ENCODE measurements around the gene AIG1.

AIG1 gene

GRCh38 chr6:143321491-143322086, 260.9 kb downstream of the AIG1 start:
- no peaks in the 10 kb centered on the region for H3K9me3 ChIP-seq (ENCODE audit: control insufficient read depth in 2 of 2, low read length in 2 of 2)
- H3K4me1 ChIP-seq (ENCODE audit: control insufficient read depth, insufficient read depth, low read length), result no peaks in the 10 kb centered on the region
- no peaks in the 10 kb centered on the region for H3K27me3 ChIP-seq (ENCODE audit: control insufficient read depth in 1 of 2, insufficient read depth in 2 of 2, low read length in 2 of 2)
- no peak overlapping the region for H3K9ac ChIP-seq (ENCODE audit: low read length in 2 of 2)
- H3K4me3 ChIP-seq (ENCODE audit: low read length in 2 of 2), result no peak overlapping the region
- no peaks in the 10 kb centered on the region for H3K36me3 ChIP-seq (ENCODE audit: control insufficient read depth in 2 of 2, insufficient read depth in 2 of 2, low read length in 2 of 2)
- H3K27ac ChIP-seq (ENCODE audit: low read length), result no peak overlapping the region

- Histone ChIP-seq H3K9me3 (ENCODE audit: control insufficient read depth in 2 of 2, low read length in 2 of 2) (no peaks in the 10 kb centered on the region), H3K4me3 (ENCODE audit: low read length in 2 of 2) (no peak overlapping the region), H3K27ac (ENCODE audit: low read length) (no peak overlapping the region), H3K36me3 (ENCODE audit: control insufficient read depth in 2 of 2, insufficient read depth in 2 of 2, low read length in 2 of 2) (no peaks in the 10 kb centered on the region), H3K27me3 (ENCODE audit: control insufficient read depth in 1 of 2, insufficient read depth in 2 of 2, low read length in 2 of 2) (no peaks in the 10 kb centered on the region), H3K9ac (ENCODE audit: low read length in 2 of 2) (no peak overlapping the region), H3K4me1 (ENCODE audit: control insufficient read depth, insufficient read depth, low read length) (no peaks in the 10 kb centered on the region)
Observed at GRCh38 chr6:143322386-143322785, 261.7 kb downstream of the AIG1 start.

GRCh38 chr6:143323729-143324470, 263.2 kb downstream of the AIG1 start:
- Histone ChIP-seq H3K27ac (ENCODE audit: low read length) (no peak overlapping the region), H3K36me3 (ENCODE audit: control insufficient read depth in 2 of 2, insufficient read depth in 2 of 2, low read length in 2 of 2) (no peaks in the 10 kb centered on the region), H3K4me3 (ENCODE audit: low read length in 2 of 2) (no peak overlapping the region), H3K27me3 (ENCODE audit: control insufficient read depth in 1 of 2, insufficient read depth in 2 of 2, low read length in 2 of 2) (no peaks in the 10 kb centered on the region), H3K4me1 (ENCODE audit: control insufficient read depth, insufficient read depth, low read length) (no peaks in the 10 kb centered on the region), H3K9ac (ENCODE audit: low read length in 2 of 2) (no peak overlapping the region), H3K9me3 (ENCODE audit: control insufficient read depth in 2 of 2, low read length in 2 of 2) (no peaks in the 10 kb centered on the region)

GRCh38 chr6:143325379-143326140, 264.9 kb downstream of the AIG1 start:
- Histone ChIP-seq H3K4me3 (ENCODE audit: low read length in 2 of 2) (no peak overlapping the region), H3K4me1 (ENCODE audit: control insufficient read depth, insufficient read depth, low read length) (no peaks in the 10 kb centered on the region), H3K36me3 (ENCODE audit: control insufficient read depth in 2 of 2, insufficient read depth in 2 of 2, low read length in 2 of 2) (no peaks in the 10 kb centered on the region), H3K27ac (ENCODE audit: low read length) (no peak overlapping the region), H3K27me3 (ENCODE audit: control insufficient read depth in 1 of 2, insufficient read depth in 2 of 2, low read length in 2 of 2) (no peaks in the 10 kb centered on the region), H3K9ac (ENCODE audit: low read length in 2 of 2) (no peak overlapping the region), H3K9me3 (ENCODE audit: control insufficient read depth in 2 of 2, low read length in 2 of 2) (no peaks in the 10 kb centered on the region)

DNA sequence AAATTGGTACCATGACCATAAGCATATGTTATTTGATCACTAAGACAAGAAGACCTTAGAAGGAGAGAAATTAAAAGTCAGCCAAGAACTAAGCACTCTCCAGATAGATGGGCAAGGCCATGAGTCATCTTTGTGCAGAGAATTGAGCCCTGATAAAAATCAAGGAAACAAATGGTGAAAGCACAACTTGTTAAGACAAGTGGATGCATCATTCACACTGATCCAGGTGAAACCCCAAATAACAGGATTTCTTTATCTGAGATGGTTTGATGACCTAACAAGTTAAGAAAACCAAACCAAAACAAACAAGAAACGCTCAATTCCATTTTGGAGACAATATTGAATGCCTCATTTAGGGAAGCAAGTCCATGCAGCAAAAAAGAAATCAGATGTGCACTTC, 268.2 kb downstream of the AIG1 start:
- Histone ChIP-seq H3K36me3 (ENCODE audit: control insufficient read depth in 2 of 2, insufficient read depth in 2 of 2, low read length in 2 of 2) (peaks cover 2% of the 10 kb centered on the region in 2 donors), H3K4me3 (ENCODE audit: low read length in 2 of 2) (no peak overlapping the region), H3K9ac (ENCODE audit: low read length in 2 of 2) (no peak overlapping the region), H3K27me3 (ENCODE audit: control insufficient read depth in 1 of 2, insufficient read depth in 2 of 2, low read length in 2 of 2) (no peaks in the 10 kb centered on the region), H3K9me3 (ENCODE audit: control insufficient read depth in 2 of 2, low read length in 2 of 2) (no peaks in the 10 kb centered on the region), H3K4me1 (ENCODE audit: control insufficient read depth, insufficient read depth, low read length) (no peaks in the 10 kb centered on the region), H3K27ac (ENCODE audit: low read length) (no peak overlapping the region)

DNA sequence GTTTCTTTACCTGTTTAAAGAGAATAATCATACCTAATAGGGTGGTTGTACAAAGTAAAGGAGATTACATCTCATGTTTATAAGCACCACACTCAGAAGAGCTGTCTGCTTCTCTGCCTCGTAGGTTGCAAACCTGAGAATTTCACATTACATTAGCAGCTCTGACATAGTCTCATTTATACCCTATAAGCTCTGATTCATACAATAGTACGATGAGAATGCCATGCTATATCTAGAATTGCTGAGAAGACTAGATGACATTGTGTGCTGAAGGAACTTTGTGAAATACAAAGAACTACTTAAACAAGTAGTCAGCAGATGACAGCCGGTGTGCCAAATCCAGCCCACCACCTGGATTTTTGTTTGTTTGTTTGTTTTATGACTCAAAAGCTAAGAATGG, 268.6 kb downstream of the AIG1 start:
- no peaks in the 10 kb centered on the region for H3K27me3 ChIP-seq (ENCODE audit: control insufficient read depth in 1 of 2, insufficient read depth in 2 of 2, low read length in 2 of 2)
- H3K36me3 ChIP-seq (ENCODE audit: control insufficient read depth in 2 of 2, insufficient read depth in 2 of 2, low read length in 2 of 2), result peaks cover 5 to 6% of the 10 kb centered on the region in 2 donors
- no peak overlapping the region for H3K9ac ChIP-seq (ENCODE audit: low read length in 2 of 2)
- H3K4me1 ChIP-seq (ENCODE audit: control insufficient read depth, insufficient read depth, low read length), result no peaks in the 10 kb centered on the region
- H3K27ac ChIP-seq (ENCODE audit: low read length), result no peak overlapping the region
- no peaks in the 10 kb centered on the region for H3K9me3 ChIP-seq (ENCODE audit: control insufficient read depth in 2 of 2, low read length in 2 of 2)
- H3K4me3 ChIP-seq (ENCODE audit: low read length in 2 of 2), result no peak overlapping the region

GRCh38 chr6:143331362-143331761, 270.7 kb downstream of the AIG1 start:
- H3K4me1 ChIP-seq (ENCODE audit: control insufficient read depth, insufficient read depth, low read length), result no peaks in the 10 kb centered on the region
- no peak overlapping the region for H3K4me3 ChIP-seq (ENCODE audit: low read length in 2 of 2)
- H3K9ac ChIP-seq (ENCODE audit: low read length in 2 of 2), result no peak overlapping the region
- no peak overlapping the region for H3K27ac ChIP-seq (ENCODE audit: low read length)
- peaks cover 5 to 6% of the 10 kb centered on the region in 2 donors for H3K36me3 ChIP-seq (ENCODE audit: control insufficient read depth in 2 of 2, insufficient read depth in 2 of 2, low read length in 2 of 2)
- H3K9me3 ChIP-seq (ENCODE audit: control insufficient read depth in 2 of 2, low read length in 2 of 2), result no peaks in the 10 kb centered on the region
- no peaks in the 10 kb centered on the region for H3K27me3 ChIP-seq (ENCODE audit: control insufficient read depth in 1 of 2, insufficient read depth in 2 of 2, low read length in 2 of 2)

- H3K27ac ChIP-seq (ENCODE audit: low read length), result no peak overlapping the region
- H3K9me3 ChIP-seq (ENCODE audit: control insufficient read depth in 2 of 2, low read length in 2 of 2), result no peaks in the 10 kb centered on the region
- no peaks in the 10 kb centered on the region for H3K4me1 ChIP-seq (ENCODE audit: control insufficient read depth, insufficient read depth, low read length)
- H3K27me3 ChIP-seq (ENCODE audit: control insufficient read depth in 1 of 2, insufficient read depth in 2 of 2, low read length in 2 of 2), result no peaks in the 10 kb centered on the region
- H3K9ac ChIP-seq (ENCODE audit: low read length in 2 of 2), result no peak overlapping the region
- H3K4me3 ChIP-seq (ENCODE audit: low read length in 2 of 2), result no peak overlapping the region
- peaks cover 5 to 6% of the 10 kb centered on the region in 2 donors for H3K36me3 ChIP-seq (ENCODE audit: control insufficient read depth in 2 of 2, insufficient read depth in 2 of 2, low read length in 2 of 2)
Observed at GRCh38 chr6:143332153-143332845, 271.6 kb downstream of the AIG1 start.

DNA sequence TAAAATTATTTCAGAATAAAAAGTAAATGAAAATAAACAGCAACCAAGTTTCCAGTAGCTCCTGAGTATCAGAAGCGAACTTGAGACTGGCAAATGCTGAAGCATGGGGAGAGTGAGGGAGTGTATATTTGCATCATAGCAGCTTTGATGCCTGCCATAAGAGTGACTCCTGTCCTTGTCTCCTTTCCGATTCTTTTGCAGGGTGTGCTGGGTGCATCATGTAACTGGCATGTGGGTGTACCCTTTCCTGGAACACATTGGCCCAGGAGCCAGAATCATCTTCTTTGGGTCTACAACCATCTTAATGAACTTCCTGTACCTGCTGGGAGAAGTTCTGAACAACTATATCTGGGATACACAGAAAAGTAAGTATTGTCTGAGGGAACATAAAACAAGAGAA, 272.4 kb downstream of the AIG1 start:
- H3K27ac ChIP-seq (ENCODE audit: low read length), result no peak overlapping the region
- H3K27me3 ChIP-seq (ENCODE audit: control insufficient read depth in 1 of 2, insufficient read depth in 2 of 2, low read length in 2 of 2), result no peaks in the 10 kb centered on the region
- H3K9me3 ChIP-seq (ENCODE audit: control insufficient read depth in 2 of 2, low read length in 2 of 2), result no peaks in the 10 kb centered on the region
- H3K4me3 ChIP-seq (ENCODE audit: low read length in 2 of 2), result no peak overlapping the region
- H3K9ac ChIP-seq (ENCODE audit: low read length in 2 of 2), result no peak overlapping the region
- peaks cover 1% of the 10 kb centered on the region for H3K4me1 ChIP-seq (ENCODE audit: control insufficient read depth, insufficient read depth, low read length)
- peaks cover 5 to 6% of the 10 kb centered on the region in 2 donors for H3K36me3 ChIP-seq (ENCODE audit: control insufficient read depth in 2 of 2, insufficient read depth in 2 of 2, low read length in 2 of 2)

DNA sequence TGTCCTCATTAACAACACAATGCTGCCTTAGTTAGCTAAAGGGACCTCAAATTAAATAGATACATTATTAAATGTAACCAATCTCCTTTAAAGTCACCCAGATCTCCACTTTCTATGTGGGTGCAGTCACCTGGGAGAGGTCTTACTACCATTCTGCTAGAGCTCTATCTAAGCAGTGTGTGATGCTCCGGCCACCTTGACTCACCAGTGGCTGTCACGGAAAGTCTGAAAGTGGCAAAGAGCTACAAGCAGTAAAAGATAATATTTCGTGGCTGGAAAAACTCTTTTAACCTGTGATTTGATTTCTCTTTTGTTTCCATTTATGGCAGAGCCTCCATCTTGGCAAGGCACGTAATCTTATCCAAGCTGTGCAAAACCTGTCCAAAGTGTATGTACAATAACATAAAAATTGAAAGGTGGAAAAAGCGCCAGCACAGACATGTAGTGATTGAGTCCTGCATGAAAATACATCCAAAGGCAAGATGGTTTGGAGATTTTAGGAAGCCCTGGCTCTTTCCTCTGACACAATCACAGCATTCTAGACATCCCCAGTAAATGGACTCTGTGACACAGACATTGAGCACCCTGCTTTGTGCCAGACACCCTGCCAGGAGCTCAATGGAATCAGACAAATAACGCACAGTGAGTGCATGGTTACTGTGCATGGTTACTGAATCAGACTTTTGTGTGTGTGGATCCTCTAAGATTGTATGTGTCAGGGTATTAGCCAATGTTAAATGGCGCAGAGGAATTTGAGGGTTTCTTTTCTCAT, 273.2 kb downstream of the AIG1 start:
- Histone ChIP-seq H3K36me3 (ENCODE audit: control insufficient read depth in 2 of 2, insufficient read depth in 2 of 2, low read length in 2 of 2) (peaks cover 5 to 6% of the 10 kb centered on the region in 2 donors), H3K4me3 (ENCODE audit: low read length in 2 of 2) (no peak overlapping the region), H3K27ac (ENCODE audit: low read length) (no peak overlapping the region), H3K9me3 (ENCODE audit: control insufficient read depth in 2 of 2, low read length in 2 of 2) (no peaks in the 10 kb centered on the region), H3K9ac (ENCODE audit: low read length in 2 of 2) (no peak overlapping the region), H3K27me3 (ENCODE audit: control insufficient read depth in 1 of 2, insufficient read depth in 2 of 2, low read length in 2 of 2) (no peaks in the 10 kb centered on the region), H3K4me1 (ENCODE audit: control insufficient read depth, insufficient read depth, low read length) (peaks cover 4% of the 10 kb centered on the region)
